Gastrocnemius medialis (tissue), 4 donors: ENCODE data around the gene LSAMP. TPM values are rescaled to one million over a fixed set of nuclear protein-coding genes. Genes with fewer than 3 reads are reported as not detected.

Experiments
- ATAC-seq, 2 donors: fragments of 150-250 bp; one replicate each; pipeline ENCODE4 v1.9.1; 2016
- DNase-seq, 2 donors: peaks; one replicate each; pipeline ENCODE4 v3.0.0-alpha.2; 2019
- H3K27ac ChIP-seq, 4 donors: fragments of 200-600 bp; sonication (generic); 1 replicate in 1 of 4; 2 replicates in 3 of 4; pipeline ENCODE4 v1.5.1; 2016 to 2018; ENCODE audit warnings: mild to moderate bottlenecking in 2 of 4, moderate library complexity in 1 of 4
- H3K27me3 ChIP-seq, 3 donors: fragments of 200-600 bp; sonication (generic) in 2 of 3; 1 replicate in 1 of 3; 2 replicates in 2 of 3; pipeline versions ENCODE4 v1.5.1 to v1.6.0; 2016 to 2019; ENCODE audit warnings: mild to moderate bottlenecking in 1 of 3, moderate library complexity in 1 of 3
- H3K36me3 ChIP-seq, 2 donors: fragments of 200-600 bp; sonication (generic) in 1 of 2; one replicate each; pipeline ENCODE4 v1.5.1; 2017 to 2018
- H3K4me1 ChIP-seq, 2 donors: fragments of 200-600 bp; sonication (generic) in 1 of 2; one replicate each; pipeline ENCODE4 v1.5.1; 2016 to 2017; ENCODE audit warnings: mild to moderate bottlenecking in 2 of 2
- H3K4me3 ChIP-seq, 4 donors: fragments of 200-600 bp; sonication (generic) in 3 of 4; 1 replicate in 1 of 4; 2 replicates in 3 of 4; pipeline ENCODE4 v1.5.1; 2016 to 2019; ENCODE audit warnings: mild to moderate bottlenecking in 2 of 4
- H3K9me3 ChIP-seq, 3 donors: fragments of 200-600 bp; sonication (generic) in 2 of 3; 1 replicate in 1 of 3; 2 replicates in 2 of 3; pipeline ENCODE4 v1.5.1; 2016 to 2019
- CTCF ChIP-seq, 5 experiments: fragments of 450-650 bp in 3 of 5; fragments of 200-600 bp in 2 of 5; sonication (generic) in 2 of 5; IDR thresholded peaks in 4 of 5; conservative IDR thresholded peaks in 1 of 5; 1 replicate in 4 of 5; 2 replicates in 1 of 5; pipeline ENCODE4 v1.5.1; 2016 to 2019; ENCODE audit warnings: antibody characterized with exemption in 5 of 5, mild to moderate bottlenecking in 3 of 5, moderate library complexity in 3 of 5
- POLR2A ChIP-seq, 2 donors: fragments of 450-650 bp; IDR thresholded peaks; one replicate each; pipeline ENCODE4 v1.6.1; 2017; ENCODE audit warnings: antibody characterized with exemption in 2 of 2, mild to moderate bottlenecking in 2 of 2, moderate library complexity in 2 of 2
- in situ Hi-C, 4 donors: fragments of 200-750 bp; cut with MboI; loops; one replicate each; pipeline versions ENCODE4 v1.15.0 to v1.8.0; 2017; ENCODE audit warnings: low sequenced_read_pairs in 4 of 4
- intact Hi-C: fragments of 100-400 bp; cut with DNase I; formaldehyde crosslinking; loops from one replicate; pipeline ENCODE4 v1.15.1; 2023; ENCODE audit warnings: low total_unique reads
- total RNA-seq, 4 donors: library from RNA; depleted of rRNA; stranded (reverse); fragments of >200 nt; gene quantifications; one replicate each; pipeline versions ENCODE4 v1.1.0 to v1.2.3, GENCODE V29; 2016

LSAMP gene
- total RNA-seq, 4 donors from 2014 or later: 0.07 to 0.10 TPM; not detected in 2

- no peaks in the 10 kb centered on the region for H3K4me1 ChIP-seq
- no peak for ATAC-seq
These were observed 55.0 kb downstream of the LSAMP start for GRCh38 chr3:116390318-116390717.

GRCh38 chr3:116388867-116389385 is 56.4 kb downstream of the LSAMP start:
- in situ Hi-C loops: no loop called here
- H3K36me3 ChIP-seq: no peaks in the 10 kb centered on the region
- TF ChIP-seq POLR2A (IDR thresholded peaks at IDR 0.05) (no peak), CTCF (IDR thresholded peaks at IDR 0.05 in 4 of 5, conservative IDR thresholded peaks at IDR 0.05 in 1 of 5) (no peak)

More at GRCh38 chr3:116390318-116390717, 55.0 kb downstream of the LSAMP start:
- Histone ChIP-seq H3K27ac (no peak overlapping the region), H3K4me3 (no peak overlapping the region), H3K9me3 (no peaks in the 10 kb centered on the region), H3K36me3 (no peaks in the 10 kb centered on the region), H3K27me3 (no peaks in the 10 kb centered on the region)
- DNase-seq: no peak
- TF ChIP-seq CTCF (IDR thresholded peaks at IDR 0.05 in 4 of 5, conservative IDR thresholded peaks at IDR 0.05 in 1 of 5) (no peak), POLR2A (IDR thresholded peaks at IDR 0.05) (no peak)
- in situ Hi-C loops: no loop called here
- intact Hi-C loops: no loop called here

GRCh38 chr3:116386168-116386567 is 59.1 kb downstream of the LSAMP start:
- ATAC-seq (no peak), DNase-seq (no peak)
- Histone ChIP-seq H3K4me1 (no peaks in the 10 kb centered on the region), H3K4me3 (no peak overlapping the region), H3K27me3 (no peaks in the 10 kb centered on the region), H3K27ac (no peak overlapping the region), H3K36me3 (no peaks in the 10 kb centered on the region), H3K9me3 (no peaks in the 10 kb centered on the region)
- in situ Hi-C loops: no loop called here
- TF ChIP-seq CTCF (IDR thresholded peaks at IDR 0.05 in 4 of 5, conservative IDR thresholded peaks at IDR 0.05 in 1 of 5): no peak
- intact Hi-C loops: no loop called here

More at GRCh38 chr3:116388867-116389385, 56.4 kb downstream of the LSAMP start:
- Histone ChIP-seq H3K4me3 (no peak overlapping the region), H3K27ac (no peak overlapping the region), H3K27me3 (no peaks in the 10 kb centered on the region), H3K4me1 (no peaks in the 10 kb centered on the region), H3K9me3 (no peaks in the 10 kb centered on the region)
- ATAC-seq (no peak), DNase-seq (no peak)
- intact Hi-C loops: no loop called here

- no peak for TF ChIP-seq CTCF (IDR thresholded peaks at IDR 0.05 in 4 of 5, conservative IDR thresholded peaks at IDR 0.05 in 1 of 5)
- no peak for TF ChIP-seq POLR2A (IDR thresholded peaks at IDR 0.05)
- in situ Hi-C loops: no loop called here
- Histone ChIP-seq H3K36me3 (no peaks in the 10 kb centered on the region), H3K27me3 (no peaks in the 10 kb centered on the region), H3K27ac (no peak overlapping the region), H3K9me3 (no peaks in the 10 kb centered on the region), H3K4me3 (no peak overlapping the region), H3K4me1 (no peaks in the 10 kb centered on the region)
- DNase-seq (no peak), ATAC-seq (no peak)
- intact Hi-C loops: no loop called here
These were observed 60.6 kb downstream of the LSAMP start for GRCh38 chr3:116384717-116385116.

- Histone ChIP-seq H3K27ac (no peak overlapping the region), H3K36me3 (no peaks in the 10 kb centered on the region), H3K9me3 (no peaks in the 10 kb centered on the region), H3K4me1 (no peaks in the 10 kb centered on the region), H3K27me3 (no peaks in the 10 kb centered on the region), H3K4me3 (no peak overlapping the region)
- intact Hi-C loops: no loop called here
- ATAC-seq: no peak
- DNase-seq: no peak
- no peak for TF ChIP-seq CTCF (IDR thresholded peaks at IDR 0.05 in 4 of 5, conservative IDR thresholded peaks at IDR 0.05 in 1 of 5)
- TF ChIP-seq POLR2A (IDR thresholded peaks at IDR 0.05): no peak
- in situ Hi-C loops: no loop called here
These were observed 67.2 kb downstream of the LSAMP start for GRCh38 chr3:116378077-116378476.
